ENCODE data around the gene PLEKHA7. TPM values are rescaled to one million over a fixed set of nuclear protein-coding genes. Genes with fewer than 3 reads are reported as not detected.

PLEKHA7 gene
- total RNA-seq, 2 donors from 2014 or later, result 10.8 to 17.6 TPM

- Histone ChIP-seq H3K36me3 (no peaks in the 10 kb centered on the region), H3K4me3 (no peak overlapping the region), H3K9me3 (no peaks in the 10 kb centered on the region), H3K27ac (no peak overlapping the region), H3K4me1 (ENCODE audit: control insufficient read depth in 1 of 2, low read depth in 2 of 2) (peaks cover 5 to 27% of the 10 kb centered on the region in 2 donors), H3K27me3 (replicated peaks; ENCODE audit: insufficient read depth) (no peaks in the 10 kb centered on the region)
- ATAC-seq (ENCODE audit: insufficient number of reproducible peaks, low FRiP score, low read depth) (no peak), DNase-seq (ENCODE audit: low spot score) (no peak)
- no peak for TF ChIP-seq CTCF (IDR thresholded peaks at IDR 0.05)
Measured at GRCh38 chr11:16809886-16810668, 204.1 kb downstream of the PLEKHA7 start.

- Histone ChIP-seq H3K4me3 (no peak overlapping the region), H3K27ac (no peak overlapping the region), H3K4me1 (ENCODE audit: control insufficient read depth in 1 of 2, low read depth in 2 of 2) (peaks cover 5 to 27% of the 10 kb centered on the region in 2 donors), H3K27me3 (replicated peaks; ENCODE audit: insufficient read depth) (no peaks in the 10 kb centered on the region), H3K36me3 (no peaks in the 10 kb centered on the region), H3K9me3 (no peaks in the 10 kb centered on the region)
- TF ChIP-seq CTCF (IDR thresholded peaks at IDR 0.05), result no peak
- DNase-seq (ENCODE audit: low spot score) (no peak), ATAC-seq (ENCODE audit: insufficient number of reproducible peaks, low FRiP score, low read depth) (no peak)
Measured at GRCh38 chr11:16807306-16807705, 206.9 kb downstream of the PLEKHA7 start.

- H3K27ac ChIP-seq, result no peak overlapping the region
- H3K4me1 ChIP-seq (ENCODE audit: control insufficient read depth in 1 of 2, low read depth in 2 of 2), result peaks cover 5 to 27% of the 10 kb centered on the region in 2 donors
- DNase-seq (ENCODE audit: low spot score) (no peak), ATAC-seq (ENCODE audit: insufficient number of reproducible peaks, low FRiP score, low read depth) (no peak)
- no peaks in the 10 kb centered on the region for H3K9me3 ChIP-seq
- no peak overlapping the region for H3K4me3 ChIP-seq
- H3K27me3 ChIP-seq (replicated peaks; ENCODE audit: insufficient read depth), result no peaks in the 10 kb centered on the region
- no peak for TF ChIP-seq CTCF (IDR thresholded peaks at IDR 0.05)
- no peaks in the 10 kb centered on the region for H3K36me3 ChIP-seq
Measured at GRCh38 chr11:16806791-16807190, 207.4 kb downstream of the PLEKHA7 start.

- H3K4me3 ChIP-seq, result no peak overlapping the region
- H3K9me3 ChIP-seq, result no peaks in the 10 kb centered on the region
- no peak for ATAC-seq (ENCODE audit: insufficient number of reproducible peaks, low FRiP score, low read depth)
- H3K4me1 ChIP-seq (ENCODE audit: control insufficient read depth in 1 of 2, low read depth in 2 of 2), result peaks cover 5 to 23% of the 10 kb centered on the region in 2 donors
- no peaks in the 10 kb centered on the region for H3K27me3 ChIP-seq (replicated peaks; ENCODE audit: insufficient read depth)
- no peak for DNase-seq (ENCODE audit: low spot score)
- no peak overlapping the region for H3K27ac ChIP-seq
- TF ChIP-seq CTCF (IDR thresholded peaks at IDR 0.05), result no peak
- H3K36me3 ChIP-seq, result no peaks in the 10 kb centered on the region
Measured at GRCh38 chr11:16805938-16806337, 208.3 kb downstream of the PLEKHA7 start.

- H3K27me3 ChIP-seq (replicated peaks; ENCODE audit: insufficient read depth), result no peaks in the 10 kb centered on the region
- H3K27ac ChIP-seq, result no peak overlapping the region
- H3K9me3 ChIP-seq, result no peaks in the 10 kb centered on the region
- ATAC-seq (ENCODE audit: insufficient number of reproducible peaks, low FRiP score, low read depth) (no peak), DNase-seq (ENCODE audit: low spot score) (no peak)
- H3K4me3 ChIP-seq, result no peak overlapping the region
- no peaks in the 10 kb centered on the region for H3K36me3 ChIP-seq
- TF ChIP-seq CTCF (IDR thresholded peaks at IDR 0.05), result no peak
- H3K4me1 ChIP-seq (ENCODE audit: control insufficient read depth in 1 of 2, low read depth in 2 of 2), result peaks cover 5 to 10% of the 10 kb centered on the region in 2 donors
Measured at GRCh38 chr11:16804104-16804947, 209.9 kb downstream of the PLEKHA7 start.
